Neural progenitor cell (in vitro differentiated cells): ENCODE measurements around the gene TWIST2. TPM values are rescaled to one million over a fixed set of nuclear protein-coding genes. Genes with fewer than 3 reads are reported as not detected.

ENCODE experiments used
- DNase-seq: peaks from one replicate; pipeline ENCODE4 v3.0.0-alpha.2; 2016; ENCODE audit warnings: low spot score
- H2AFZ ChIP-seq: fragments of 200-600 bp; sonication (generic); replicated peaks from 2 replicates; pipeline ENCODE4 v1.6.1; 2016; ENCODE audit warnings: antibody characterized with exemption
- H3F3A ChIP-seq: fragments of 200-600 bp; sonication (generic); 2 replicates; pipeline ENCODE4 v1.6.1; 2016; ENCODE audit warnings: antibody characterized with exemption, low read depth
- H3K27ac ChIP-seq: fragments of 200-600 bp; sonication (generic); 2 replicates; pipeline ENCODE4 v1.5.1; 2016; ENCODE audit warnings: mild to moderate bottlenecking
- H3K27me3 ChIP-seq: fragments of 200-600 bp; sonication (generic); 2 replicates; pipeline ENCODE4 v1.6.1; 2016; ENCODE audit warnings: mild to moderate bottlenecking, moderate library complexity
- H3K36me3 ChIP-seq: fragments of 200-600 bp; sonication (generic); 2 replicates; pipeline ENCODE4 v1.5.1; 2016
- H3K4me1 ChIP-seq: fragments of 200-600 bp; sonication (generic); 2 replicates; pipeline ENCODE4 v1.6.1; 2016; ENCODE audit warnings: mixed run types
- H3K4me2 ChIP-seq: fragments of 200-600 bp; sonication (generic); 2 replicates; pipeline ENCODE4 v1.6.1; 2016
- H3K4me3 ChIP-seq: fragments of 200-600 bp; sonication (generic); 2 replicates; pipeline ENCODE4 v1.5.1; 2016
- H3K79me2 ChIP-seq: fragments of 200-600 bp; sonication (generic); 2 replicates; pipeline ENCODE4 v1.6.1; 2016; ENCODE audit warnings: low read depth
- H3K9ac ChIP-seq: fragments of 200-600 bp; sonication (generic); 2 replicates; pipeline ENCODE4 v1.6.1; 2016
- H3K9me3 ChIP-seq: fragments of 200-600 bp; sonication (generic); 2 replicates; pipeline ENCODE4 v1.5.1; 2016; ENCODE audit warnings: low read depth
- H4K20me1 ChIP-seq: fragments of 200-600 bp; sonication (generic); 2 replicates; pipeline ENCODE4 v1.6.1; 2016; ENCODE audit warnings: low read depth
- H3K27ac Mint-ChIP-seq: 3 replicates; pipeline ENCODE4 v1.8.0; 2021; ENCODE audit warnings: mixed read lengths
- H3K27me3 Mint-ChIP-seq: 2 replicates; pipeline ENCODE4 v1.8.0; 2022; ENCODE audit warnings: low read depth, mild to moderate bottlenecking, inconsistent platforms, moderate library complexity, mixed read lengths; ENCODE audit not compliant: insufficient read depth
- H3K36me3 Mint-ChIP-seq: 3 replicates; pipeline ENCODE4 v1.8.0; 2021; ENCODE audit warnings: mixed read lengths
- H3K4me1 Mint-ChIP-seq: 3 replicates; pipeline ENCODE4 v1.8.0; 2021; ENCODE audit warnings: mixed read lengths
- H3K4me3 Mint-ChIP-seq: 3 replicates; pipeline ENCODE4 v1.8.0; 2021; ENCODE audit warnings: mild to moderate bottlenecking, moderate library complexity, mixed read lengths
- H3K9me3 Mint-ChIP-seq: 3 replicates; pipeline ENCODE4 v1.8.0; 2020; ENCODE audit warnings: mixed read lengths
- EZH2 ChIP-seq: fragments of 200-600 bp; sonication (generic); IDR thresholded peaks from 2 replicates; pipeline ENCODE4 v1.6.1; 2017; ENCODE audit warnings: antibody characterized with exemption, mild to moderate bottlenecking, moderate library complexity
- EZH2phosphoT487 ChIP-seq: fragments of 200-600 bp; sonication (generic); IDR thresholded peaks from 2 replicates; pipeline ENCODE4 v1.6.1; 2017; ENCODE audit warnings: antibody characterized with exemption
- total RNA-seq: library from RNA; depleted of rRNA; stranded (reverse); fragments of >200 nt; gene quantifications from 2 replicates; pipeline ENCODE4 v1.2.3, GENCODE V29; 2015; ENCODE audit warnings: low replicate concordance
- TF ChIP-seq, protein P1 (sequence below): fragments of 200-600 bp; sonication (generic); IDR thresholded peaks from 2 replicates; pipeline ENCODE4 v1.5.1; 2017; ENCODE audit warnings: antibody characterized with exemption, mild to moderate bottlenecking

The TWIST2 gene
- total RNA-seq, 1 donor from 2014 or later = 0.51 TPM

GRCh38 chr2:238895891-238896600 lies 48.2 kb downstream of the TWIST2 start:
- H3K27me3 Mint-ChIP-seq = peaks cover 9% of the 10 kb centered on the region
- H3K4me1 Mint-ChIP-seq = peaks cover 45% of the 10 kb centered on the region
- H3K4me1 ChIP-seq = peaks cover 26% of the 10 kb centered on the region
- H3K27me3 ChIP-seq = no peaks in the 10 kb centered on the region
- no peaks in the 10 kb centered on the region for H3K36me3 ChIP-seq
- no peak overlapping the region for H3K9ac ChIP-seq
- no peak overlapping the region for H3K4me3 ChIP-seq
- no peaks in the 10 kb centered on the region for H3K79me2 ChIP-seq
- H3K27ac Mint-ChIP-seq = no peak overlapping the region
- H2AFZ ChIP-seq = peak overlapping the region; percentile 39
- H3K4me3 Mint-ChIP-seq = no peak overlapping the region
- H3K36me3 Mint-ChIP-seq = no peaks in the 10 kb centered on the region
- no peak overlapping the region for H3K27ac ChIP-seq
- peak overlapping the region; percentile 21 for H3K4me2 ChIP-seq
- H4K20me1 ChIP-seq = no peaks in the 10 kb centered on the region
- TF ChIP-seq EZH2phosphoT487 (no peak), EZH2 (no peak)
- TF ChIP-seq, protein P1, sequence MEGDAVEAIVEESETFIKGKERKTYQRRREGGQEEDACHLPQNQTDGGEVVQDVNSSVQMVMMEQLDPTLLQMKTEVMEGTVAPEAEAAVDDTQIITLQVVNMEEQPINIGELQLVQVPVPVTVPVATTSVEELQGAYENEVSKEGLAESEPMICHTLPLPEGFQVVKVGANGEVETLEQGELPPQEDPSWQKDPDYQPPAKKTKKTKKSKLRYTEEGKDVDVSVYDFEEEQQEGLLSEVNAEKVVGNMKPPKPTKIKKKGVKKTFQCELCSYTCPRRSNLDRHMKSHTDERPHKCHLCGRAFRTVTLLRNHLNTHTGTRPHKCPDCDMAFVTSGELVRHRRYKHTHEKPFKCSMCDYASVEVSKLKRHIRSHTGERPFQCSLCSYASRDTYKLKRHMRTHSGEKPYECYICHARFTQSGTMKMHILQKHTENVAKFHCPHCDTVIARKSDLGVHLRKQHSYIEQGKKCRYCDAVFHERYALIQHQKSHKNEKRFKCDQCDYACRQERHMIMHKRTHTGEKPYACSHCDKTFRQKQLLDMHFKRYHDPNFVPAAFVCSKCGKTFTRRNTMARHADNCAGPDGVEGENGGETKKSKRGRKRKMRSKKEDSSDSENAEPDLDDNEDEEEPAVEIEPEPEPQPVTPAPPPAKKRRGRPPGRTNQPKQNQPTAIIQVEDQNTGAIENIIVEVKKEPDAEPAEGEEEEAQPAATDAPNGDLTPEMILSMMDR = no peak
- no peaks in the 10 kb centered on the region for H3K9me3 ChIP-seq
- no peaks in the 10 kb centered on the region for H3F3A ChIP-seq
- no peaks in the 10 kb centered on the region for H3K9me3 Mint-ChIP-seq
- DNase-seq = peak; percentile 57

DNA sequence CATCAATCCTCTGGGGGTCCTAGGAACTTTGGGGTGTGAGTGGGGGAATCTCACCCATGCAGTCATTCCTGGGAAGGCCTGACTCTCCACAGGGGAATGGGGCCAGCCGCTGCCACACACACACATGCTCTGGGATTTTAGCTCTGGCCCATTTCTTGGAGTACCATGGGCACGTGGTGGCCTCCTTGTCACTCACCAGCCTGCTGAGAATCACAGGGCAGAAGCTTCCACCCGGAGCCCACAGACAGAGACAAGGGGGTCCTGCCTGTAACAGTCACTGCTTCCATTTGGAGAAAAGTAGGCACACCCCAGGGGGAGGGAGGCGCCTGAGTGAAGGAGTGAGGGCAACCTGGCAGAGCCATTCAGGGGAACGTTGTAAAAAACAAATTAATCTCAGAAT lies 48.8 kb downstream of the TWIST2 start:
- Histone ChIP-seq H2AFZ (no peak overlapping the region), H3K27me3 (no peaks in the 10 kb centered on the region), H3K36me3 (no peaks in the 10 kb centered on the region), H3K9me3 (no peaks in the 10 kb centered on the region), H3K27ac (no peak overlapping the region), H3K4me3 (no peak overlapping the region), H3K79me2 (no peaks in the 10 kb centered on the region), H3F3A (no peaks in the 10 kb centered on the region), H3K9ac (no peak overlapping the region), H4K20me1 (no peaks in the 10 kb centered on the region), H3K4me1 (peaks cover 26% of the 10 kb centered on the region), H3K4me2 (no peak overlapping the region)
- peaks cover 47% of the 10 kb centered on the region for H3K4me1 Mint-ChIP-seq
- no peak overlapping the region for H3K4me3 Mint-ChIP-seq
- peaks cover 9% of the 10 kb centered on the region for H3K27me3 Mint-ChIP-seq
- no peaks in the 10 kb centered on the region for H3K9me3 Mint-ChIP-seq
- no peaks in the 10 kb centered on the region for H3K36me3 Mint-ChIP-seq
- TF ChIP-seq, protein P1 = no peak
- TF ChIP-seq EZH2phosphoT487 (no peak), EZH2 (no peak)
- peak overlapping the region; percentile 90 for H3K27ac Mint-ChIP-seq
- DNase-seq = no peak

- no peak overlapping the region for H3K4me3 Mint-ChIP-seq
- H3K9me3 ChIP-seq = no peaks in the 10 kb centered on the region
- H3K36me3 Mint-ChIP-seq = no peaks in the 10 kb centered on the region
- DNase-seq = no peak
- peaks cover 9% of the 10 kb centered on the region for H3K27me3 Mint-ChIP-seq
- H2AFZ ChIP-seq = no peak overlapping the region
- no peaks in the 10 kb centered on the region for H3K79me2 ChIP-seq
- peak overlapping the region; percentile 90 for H3K27ac Mint-ChIP-seq
- no peaks in the 10 kb centered on the region for H3F3A ChIP-seq
- no peaks in the 10 kb centered on the region for H4K20me1 ChIP-seq
- H3K27me3 ChIP-seq = no peaks in the 10 kb centered on the region
- H3K4me3 ChIP-seq = no peak overlapping the region
- peaks cover 47% of the 10 kb centered on the region for H3K4me1 Mint-ChIP-seq
- H3K4me1 ChIP-seq = peaks cover 26% of the 10 kb centered on the region
- no peak overlapping the region for H3K27ac ChIP-seq
- no peak overlapping the region for H3K9ac ChIP-seq
- H3K9me3 Mint-ChIP-seq = no peaks in the 10 kb centered on the region
- H3K36me3 ChIP-seq = no peaks in the 10 kb centered on the region
- no peak overlapping the region for H3K4me2 ChIP-seq
- TF ChIP-seq EZH2phosphoT487 (no peak), EZH2 (no peak)
- TF ChIP-seq, protein P1 = no peak
Observed at GRCh38 chr2:238897122-238897880, 49.4 kb downstream of the TWIST2 start.
